Natural killer cell (primary cell): ENCODE measurements around the gene ENDOV. TPM values are rescaled to one million over a fixed set of nuclear protein-coding genes. Genes with fewer than 3 reads are reported as not detected.

Experiments used
- ATAC-seq, 3 donors: fragments of 150-1000 bp in 2 of 3; fragments of 200-7000 bp in 1 of 3; cut with Tn5 transposase; 1 replicate in 1 of 3; 2 replicates in 2 of 3; pipeline ENCODE4 v1.10.0; 2021; ENCODE audit warnings: mild to moderate bottlenecking in 2 of 3, moderate library complexity in 2 of 3
- DNase-seq, 2 donors: peaks; one replicate each; pipeline versions ENCODE4 v3.0.0 to v3.0.0-alpha.2; 2013 to 2021; ENCODE audit warnings: mixed read lengths in 1 of 2
- H3K27ac ChIP-seq: one replicate; pipeline ENCODE4 v1.5.1; 2013; ENCODE audit warnings: mild to moderate bottlenecking, low read length
- H3K27me3 ChIP-seq: one replicate; pipeline ENCODE4 v1.6.1; 2013; ENCODE audit warnings: low read length; ENCODE audit not compliant: control insufficient read depth, insufficient read depth
- H3K36me3 ChIP-seq: one replicate; pipeline ENCODE4 v1.6.1; 2013; ENCODE audit warnings: low read length; ENCODE audit not compliant: control insufficient read depth, insufficient read depth
- H3K4me1 ChIP-seq: one replicate; pipeline ENCODE4 v1.6.1; 2013; ENCODE audit warnings: low read length; ENCODE audit not compliant: control insufficient read depth, insufficient read depth
- H3K4me3 ChIP-seq: one replicate; pipeline ENCODE4 v1.5.1; 2013; ENCODE audit warnings: low read length
- H3K9me3 ChIP-seq: one replicate; pipeline ENCODE4 v1.6.1; 2013; ENCODE audit warnings: low read length; ENCODE audit not compliant: control insufficient read depth, insufficient read depth
- H3K27ac Mint-ChIP-seq, 2 donors: one replicate each; pipeline ENCODE4 v1.8.0; 2022; ENCODE audit warnings: mild to moderate bottlenecking in 2 of 2, mixed read lengths in 2 of 2, moderate library complexity in 1 of 2
- H3K27me3 Mint-ChIP-seq, 2 donors: one replicate each; pipeline ENCODE4 v1.8.0; 2022; ENCODE audit warnings: low read depth in 2 of 2, mixed read lengths in 2 of 2
- H3K36me3 Mint-ChIP-seq: one replicate; pipeline ENCODE4 v1.8.0; 2022; ENCODE audit warnings: mixed read lengths
- H3K4me1 Mint-ChIP-seq, 2 donors: one replicate each; pipeline ENCODE4 v1.8.0; 2022; ENCODE audit warnings: mixed read lengths in 2 of 2
- H3K4me3 Mint-ChIP-seq: one replicate; pipeline ENCODE4 v1.8.0; 2022; ENCODE audit warnings: mild to moderate bottlenecking, moderate library complexity, mixed read lengths
- H3K9me3 Mint-ChIP-seq, 2 donors: one replicate each; pipeline ENCODE4 v1.8.0; 2022; ENCODE audit warnings: mixed read lengths in 2 of 2
- CTCF ChIP-seq: fragments of 200-600 bp; IDR thresholded peaks from one replicate; pipeline ENCODE4 v1.8.0; 2022; ENCODE audit warnings: antibody characterized with exemption
- WGBS: methylation state at CpG from one replicate; pipeline ENCODE4 v1.1.7; 2013; ENCODE audit warnings: missing lambda C conversion rate; ENCODE audit not compliant: insufficient coverage; 5-methylcytosine and 5-hydroxymethylcytosine counted together
- intact Hi-C: fragments of 100-400 bp; cut with micrococcal nuclease; formaldehyde crosslinking; loops from one replicate; pipeline ENCODE4 v1.14.2; 2022
- total RNA-seq, 4 donors: library from RNA; stranded (reverse); fragments of 120-200 nt in 1 of 4; gene quantifications; one replicate each; pipeline versions ENCODE4 v1.2.3 to v1.2.4, GENCODE V29; 2013 to 2022

The ENDOV gene
- total RNA-seq, 3 donors from 2014 or later (not counting 1 experiment from before 2014, with no cell fraction given) = 17.7 to 24.9 (median 18.8) TPM

GRCh38 chr17:80469667-80470066 is 54.7 kb downstream of the ENDOV start:
- Mint-ChIP-seq H3K27ac (no peak overlapping the region), H3K36me3 (no peaks in the 10 kb centered on the region), H3K27me3 (peaks cover 23 to 25% of the 10 kb centered on the region in 2 donors), H3K9me3 (no peaks in the 10 kb centered on the region), H3K4me1 (peaks cover 22 to 55% of the 10 kb centered on the region in 2 donors), H3K4me3 (no peak overlapping the region)
- peaks cover 36% of the 10 kb centered on the region for H3K4me1 ChIP-seq
- TF ChIP-seq CTCF = no peak
- 86% methylated on average over 11 of the region's 11 CpGs for WGBS
- ATAC-seq (no peak), DNase-seq (no peak)
- intact Hi-C loops = no loop called here
- no peaks in the 10 kb centered on the region for H3K36me3 ChIP-seq
- H3K4me3 ChIP-seq = no peak overlapping the region
- H3K9me3 ChIP-seq = peaks cover 3% of the 10 kb centered on the region
- H3K27me3 ChIP-seq = peaks cover 21% of the 10 kb centered on the region
- H3K27ac ChIP-seq = no peak overlapping the region

- Mint-ChIP-seq H3K9me3 (no peaks in the 10 kb centered on the region), H3K36me3 (no peaks in the 10 kb centered on the region), H3K4me1 (peaks cover 30 to 64% of the 10 kb centered on the region in 2 donors), H3K4me3 (no peak overlapping the region), H3K27me3 (peaks cover 23 to 34% of the 10 kb centered on the region in 2 donors), H3K27ac (peak overlapping the region in 1 of 2 donors; percentile 17)
- WGBS = 93% methylated on average over 21 of the region's 21 CpGs
- no peak for ATAC-seq
- no peak overlapping the region for H3K4me3 ChIP-seq
- DNase-seq = no peak
- no peak for TF ChIP-seq CTCF
- H3K27ac ChIP-seq = no peak overlapping the region
- peaks cover 45% of the 10 kb centered on the region for H3K4me1 ChIP-seq
- H3K27me3 ChIP-seq = peaks cover 30% of the 10 kb centered on the region
- intact Hi-C loops = no loop called here
- peaks cover 3% of the 10 kb centered on the region for H3K9me3 ChIP-seq
- no peaks in the 10 kb centered on the region for H3K36me3 ChIP-seq
Observed at GRCh38 chr17:80470603-80471002, 55.6 kb downstream of the ENDOV start.

GRCh38 chr17:80471922-80472321 is 57.0 kb downstream of the ENDOV start:
- peak; percentile 96 for ATAC-seq
- Histone ChIP-seq H3K9me3 (peaks cover 3% of the 10 kb centered on the region), H3K4me3 (no peak overlapping the region), H3K27ac (peak overlapping the region; percentile 8), H3K36me3 (no peaks in the 10 kb centered on the region), H3K27me3 (peaks cover 34% of the 10 kb centered on the region), H3K4me1 (peaks cover 49% of the 10 kb centered on the region)
- DNase-seq = peak; percentile 68 to 73
- H3K4me3 Mint-ChIP-seq = peak overlapping the region; percentile 81
- H3K4me1 Mint-ChIP-seq = peaks cover 30 to 65% of the 10 kb centered on the region in 2 donors
- TF ChIP-seq CTCF = no peak
- H3K36me3 Mint-ChIP-seq = no peaks in the 10 kb centered on the region
- H3K9me3 Mint-ChIP-seq = no peaks in the 10 kb centered on the region
- peak overlapping the region; percentile 81 to 91 for H3K27ac Mint-ChIP-seq
- WGBS = 38% methylated on average over 8 of the region's 8 CpGs
- intact Hi-C loops = loop anchor here (2.0 kb wide), 1 partner anchor 17 kb away; no protein-coding TSS in a partner anchor
- H3K27me3 Mint-ChIP-seq = peaks cover 23 to 34% of the 10 kb centered on the region in 2 donors

GRCh38 chr17:80472996-80473395 is 58.0 kb downstream of the ENDOV start:
- H3K27ac Mint-ChIP-seq = peak overlapping the region in 1 of 2 donors; percentile 58
- TF ChIP-seq CTCF = no peak
- no peak for DNase-seq
- H3K4me3 Mint-ChIP-seq = peak overlapping the region; percentile 13
- peaks cover 30 to 61% of the 10 kb centered on the region in 2 donors for H3K4me1 Mint-ChIP-seq
- Histone ChIP-seq H3K27me3 (peaks cover 41% of the 10 kb centered on the region), H3K27ac (no peak overlapping the region), H3K36me3 (no peaks in the 10 kb centered on the region), H3K4me3 (no peak overlapping the region), H3K4me1 (peaks cover 59% of the 10 kb centered on the region), H3K9me3 (peaks cover 3% of the 10 kb centered on the region)
- 92% methylated on average over 12 of the region's 12 CpGs for WGBS
- H3K27me3 Mint-ChIP-seq = peaks cover 13 to 30% of the 10 kb centered on the region in 2 donors
- no peak for ATAC-seq
- intact Hi-C loops = loop anchor here (2.0 kb wide), 1 partner anchor 18 kb away; no protein-coding TSS in a partner anchor
- no peaks in the 10 kb centered on the region for H3K36me3 Mint-ChIP-seq
- H3K9me3 Mint-ChIP-seq = no peaks in the 10 kb centered on the region
